Measurements from ENCODE around the gene ACTG1. TPM values are rescaled to one million over a fixed set of nuclear protein-coding genes. Genes with fewer than 3 reads are reported as not detected.
A peak's percentile ranks its signal among the peaks of the same experiment; 100 is the strongest.

Gene ACTG1
- total RNA-seq, 4 donors from 2014 or later, result 2,372 to 2,875 (median 2,670) TPM

DNA sequence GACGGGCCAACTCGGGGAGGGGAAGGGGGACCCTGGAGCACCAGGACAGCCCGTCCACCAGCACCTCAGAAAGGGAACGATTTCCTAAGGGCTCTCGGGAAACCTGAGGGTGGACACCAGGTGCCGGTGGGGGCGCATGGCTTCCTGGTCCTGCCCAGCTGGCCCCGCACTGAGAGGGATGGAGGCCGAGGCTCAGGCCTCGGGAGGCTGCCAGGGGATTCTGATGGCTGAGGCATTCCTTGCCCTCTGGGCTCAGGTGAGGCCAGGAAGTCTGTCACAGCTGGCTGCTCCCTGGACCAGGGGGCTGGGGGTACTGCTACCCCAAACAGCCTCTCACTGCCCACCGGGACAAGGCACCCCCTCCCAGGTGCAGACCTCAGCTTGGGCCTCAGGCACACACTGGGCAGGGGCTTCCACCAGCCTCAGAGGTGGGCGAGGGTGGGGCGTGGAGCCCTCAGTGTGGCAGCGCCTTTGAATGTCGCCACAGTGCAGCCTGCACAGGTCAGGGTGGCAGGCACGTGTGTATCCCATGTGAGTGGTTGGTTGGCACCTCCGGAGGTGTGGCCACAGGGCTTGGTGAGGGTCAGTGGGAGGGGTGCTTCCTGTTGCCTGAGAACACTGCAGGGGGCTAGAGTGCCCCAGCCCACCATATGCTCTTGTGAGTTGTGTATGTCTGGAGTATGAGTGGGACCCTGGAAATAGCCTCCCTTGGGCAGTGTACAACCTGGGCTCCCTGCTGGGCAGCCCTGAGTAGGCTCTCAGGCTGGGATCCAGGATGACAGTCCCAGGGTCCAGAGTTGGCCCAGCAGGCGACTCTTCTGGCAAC, 11.7 kb upstream of the ACTG1 start:
- H3K36me3 ChIP-seq, result no peaks in the 10 kb centered on the region
- TF ChIP-seq, protein P1, sequence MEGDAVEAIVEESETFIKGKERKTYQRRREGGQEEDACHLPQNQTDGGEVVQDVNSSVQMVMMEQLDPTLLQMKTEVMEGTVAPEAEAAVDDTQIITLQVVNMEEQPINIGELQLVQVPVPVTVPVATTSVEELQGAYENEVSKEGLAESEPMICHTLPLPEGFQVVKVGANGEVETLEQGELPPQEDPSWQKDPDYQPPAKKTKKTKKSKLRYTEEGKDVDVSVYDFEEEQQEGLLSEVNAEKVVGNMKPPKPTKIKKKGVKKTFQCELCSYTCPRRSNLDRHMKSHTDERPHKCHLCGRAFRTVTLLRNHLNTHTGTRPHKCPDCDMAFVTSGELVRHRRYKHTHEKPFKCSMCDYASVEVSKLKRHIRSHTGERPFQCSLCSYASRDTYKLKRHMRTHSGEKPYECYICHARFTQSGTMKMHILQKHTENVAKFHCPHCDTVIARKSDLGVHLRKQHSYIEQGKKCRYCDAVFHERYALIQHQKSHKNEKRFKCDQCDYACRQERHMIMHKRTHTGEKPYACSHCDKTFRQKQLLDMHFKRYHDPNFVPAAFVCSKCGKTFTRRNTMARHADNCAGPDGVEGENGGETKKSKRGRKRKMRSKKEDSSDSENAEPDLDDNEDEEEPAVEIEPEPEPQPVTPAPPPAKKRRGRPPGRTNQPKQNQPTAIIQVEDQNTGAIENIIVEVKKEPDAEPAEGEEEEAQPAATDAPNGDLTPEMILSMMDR (IDR thresholded peaks at IDR 0.05), result no peak
- no peak for TF ChIP-seq EP300 (IDR thresholded peaks at IDR 0.05)
- no peak for TF ChIP-seq POLR2A (IDR thresholded peaks at IDR 0.05)
- DNase-seq (ENCODE audit: low spot score in 2 of 2), result no peak
- H3K9me3 ChIP-seq, result no peaks in the 10 kb centered on the region
- peaks cover 0 to 24% (median 6%) of the 10 kb centered on the region in 4 donors for H3K4me1 ChIP-seq
- H3K27ac ChIP-seq, result no peak overlapping the region
- no peak overlapping the region for H3K4me3 ChIP-seq
- WGBS, 2 donors, result 78 to 80% methylated on average over 4 to 9 of the region's 18 CpGs
- H3K27me3 ChIP-seq, result peaks cover 0 to 66% of the 10 kb centered on the region in 2 donors

DNA sequence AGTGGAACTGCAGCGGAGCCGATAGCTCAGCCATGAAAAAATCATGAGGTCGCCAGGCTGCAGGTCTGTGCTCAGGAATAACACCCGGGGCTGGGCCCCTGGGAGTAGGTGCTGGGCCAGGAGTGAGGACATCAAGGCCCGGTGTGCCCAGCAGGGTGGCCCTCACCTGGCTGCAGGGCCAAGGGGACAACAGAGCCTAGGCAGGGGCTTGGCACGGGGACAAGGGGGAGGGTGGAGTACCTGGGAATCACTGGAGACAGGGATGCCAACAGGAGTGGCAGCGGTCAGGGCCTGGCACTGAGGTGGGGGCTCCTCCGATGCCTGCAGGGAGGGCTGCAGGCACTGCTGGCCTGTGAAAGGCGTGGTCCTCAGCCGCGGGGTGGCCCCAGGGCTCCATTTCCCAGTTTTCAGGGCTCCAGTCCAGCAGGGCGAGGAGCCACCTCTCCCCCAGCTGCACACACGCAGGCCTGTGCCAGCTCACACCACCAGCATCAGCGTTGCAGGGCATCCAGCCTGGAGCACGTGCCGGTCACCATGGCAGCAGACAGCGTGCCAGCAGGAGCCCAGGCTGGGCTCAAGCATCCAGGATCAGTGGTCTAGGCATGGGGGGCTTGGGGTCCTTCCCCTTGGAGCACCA, 10.9 kb upstream of the ACTG1 start:
- TF ChIP-seq, protein P1 (IDR thresholded peaks at IDR 0.05), result no peak
- TF ChIP-seq EP300 (IDR thresholded peaks at IDR 0.05) (no peak), POLR2A (IDR thresholded peaks at IDR 0.05) (no peak)
- Histone ChIP-seq H3K9me3 (no peaks in the 10 kb centered on the region), H3K36me3 (no peaks in the 10 kb centered on the region), H3K4me1 (peaks cover 0 to 32% (median 13%) of the 10 kb centered on the region in 4 donors), H3K27ac (no peak overlapping the region), H3K4me3 (no peak overlapping the region), H3K27me3 (peaks cover 0 to 58% of the 10 kb centered on the region in 2 donors)
- 23 to 36% methylated on average over 9 to 16 of the region's 17 CpGs for WGBS, 2 donors
- no peak for DNase-seq (ENCODE audit: low spot score in 2 of 2)

DNA sequence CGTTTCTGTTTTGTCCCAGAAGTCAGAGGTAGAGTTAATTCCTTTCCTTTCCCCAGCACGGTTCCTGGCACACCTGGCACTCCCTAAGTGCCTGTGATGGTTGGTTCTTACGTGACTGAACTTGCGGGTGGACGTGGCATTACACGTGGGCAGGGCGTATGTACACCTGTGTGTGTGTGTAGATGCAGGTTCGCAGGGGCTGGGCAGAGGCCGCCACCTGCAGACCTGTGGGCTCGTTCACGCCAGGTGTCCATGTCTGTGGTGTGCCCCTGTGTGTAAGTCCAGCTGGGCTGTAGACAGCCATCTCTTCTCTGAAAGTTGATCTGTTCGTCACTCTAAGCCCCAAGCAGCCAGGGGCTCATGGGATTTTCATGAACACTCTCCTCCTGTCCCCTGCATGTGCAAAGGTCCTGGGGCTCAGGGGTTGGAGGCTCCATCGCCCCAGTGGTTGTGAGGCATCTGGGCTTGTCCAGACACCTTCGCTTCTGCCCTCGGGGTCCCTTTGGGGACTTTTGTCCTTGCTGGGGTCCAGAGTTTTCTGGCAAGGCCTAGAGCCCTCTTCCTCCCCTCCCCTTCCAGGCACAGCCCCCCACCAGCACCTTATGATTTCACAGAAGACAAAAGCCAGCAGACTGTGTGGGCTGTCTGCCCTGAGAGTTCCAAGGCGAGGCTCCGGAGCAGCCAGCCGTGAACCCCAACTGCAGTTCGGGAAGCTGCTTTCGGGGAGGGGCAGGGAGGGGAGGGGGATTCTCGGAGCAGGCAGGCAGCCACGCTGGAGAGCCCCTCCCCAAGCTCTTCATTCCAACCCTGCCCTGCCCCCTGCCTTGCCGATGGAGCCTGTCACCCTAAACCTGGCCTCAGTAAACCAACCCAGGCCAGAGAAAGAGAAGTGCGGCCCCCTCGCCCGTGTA, 10.1 kb upstream of the ACTG1 start:
- Histone ChIP-seq H3K9me3 (no peaks in the 10 kb centered on the region), H3K36me3 (no peaks in the 10 kb centered on the region), H3K27me3 (peaks cover 0 to 51% of the 10 kb centered on the region in 2 donors), H3K4me1 (peaks cover 0 to 34% (median 20%) of the 10 kb centered on the region in 4 donors), H3K4me3 (no peak overlapping the region), H3K27ac (no peak overlapping the region)
- DNase-seq (ENCODE audit: low spot score in 2 of 2), result no peak
- 61 to 64% methylated on average over 24 to 26 of the region's 26 CpGs for WGBS, 2 donors
- TF ChIP-seq POLR2A (IDR thresholded peaks at IDR 0.05) (no peak), EP300 (IDR thresholded peaks at IDR 0.05) (no peak)
- TF ChIP-seq, protein P1 (IDR thresholded peaks at IDR 0.05), result no peak

DNA sequence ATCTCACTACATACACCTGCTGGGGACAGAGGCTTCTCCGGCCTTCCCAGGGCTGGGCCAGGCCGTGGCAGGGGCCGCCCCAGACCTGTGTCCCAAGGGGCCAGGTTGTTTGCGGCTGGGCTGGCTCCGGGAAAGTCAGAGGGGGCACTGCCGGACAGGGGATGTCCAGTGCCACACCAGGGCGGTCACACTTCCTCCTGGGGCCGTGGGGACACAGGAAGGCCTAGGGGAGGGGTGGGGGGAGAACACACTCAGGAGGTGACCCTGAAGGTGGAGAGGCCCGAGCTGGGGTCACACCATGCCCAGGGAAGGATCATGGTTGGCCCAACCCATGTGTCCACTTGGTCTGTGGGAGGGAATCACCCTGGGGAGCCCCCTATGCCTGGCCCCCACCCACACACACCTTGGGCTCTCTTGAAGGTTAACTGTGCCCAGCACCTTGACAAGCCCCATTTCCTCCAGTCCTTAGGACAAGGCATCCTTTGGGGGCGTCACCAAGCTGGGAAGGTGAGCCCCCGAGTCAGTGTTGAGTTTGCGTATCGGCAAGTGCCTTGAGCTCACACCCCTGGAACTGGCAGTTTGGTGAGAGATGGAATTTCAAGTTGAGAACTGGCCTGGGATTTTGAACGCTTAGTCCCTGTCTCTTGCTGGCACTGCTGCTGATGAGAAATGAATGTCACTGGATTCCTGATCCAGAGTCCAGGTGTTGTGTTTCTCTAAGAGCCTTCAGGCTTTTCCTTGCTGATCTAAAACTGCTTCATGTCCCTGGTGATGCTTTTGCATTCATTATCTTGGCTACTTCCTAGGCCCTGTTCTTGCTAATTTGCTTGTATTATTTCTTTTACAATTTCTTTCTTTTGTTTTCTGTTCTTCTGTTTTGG, 7.7 kb upstream of the ACTG1 start:
- H3K27ac ChIP-seq, result peak overlapping the region in 1 of 4 donors; percentile 64

More for the DNA sequence above, 7.7 kb upstream of the ACTG1 start:
- no peak for DNase-seq (ENCODE audit: low spot score in 2 of 2)
- 65 to 69% methylated on average over 13 to 14 of the region's 14 CpGs for WGBS, 2 donors
- Histone ChIP-seq H3K4me1 (peaks cover 0 to 55% (median 42%) of the 10 kb centered on the region in 4 donors), H3K27me3 (peaks cover 0 to 26% of the 10 kb centered on the region in 2 donors), H3K4me3 (no peak overlapping the region), H3K9me3 (no peaks in the 10 kb centered on the region), H3K36me3 (no peaks in the 10 kb centered on the region)
- TF ChIP-seq, protein P1 (IDR thresholded peaks at IDR 0.05), result no peak
